Activated CD8-positive, alpha-beta T cell treated with anti-CD3 and anti-CD28 coated beads for 36 hours (primary cell): Measurements from ENCODE around the gene ODF2. TPM values are rescaled to one million over a fixed set of nuclear protein-coding genes. Genes with fewer than 3 reads are reported as not detected.

Source experiments
- ATAC-seq: fragments of 200-7000 bp; cut with Tn5 transposase; one replicate; pipeline ENCODE4 v1.10.0; 2021; ENCODE audit warnings: mild to moderate bottlenecking, moderate library complexity
- CTCF ChIA-PET: fragments of 350-600 bp; sonication (Branson Sonifier 250); formaldehyde crosslinking; loops from one replicate; lab custom pipeline; 2021; ENCODE audit warnings: antibody characterized with exemption; lab: Charles Lee
- POLR2A ChIA-PET: fragments of 350-600 bp; sonication (Branson Sonifier 250); formaldehyde crosslinking; loops from one replicate; lab custom pipeline; 2021; ENCODE audit warnings: antibody characterized with exemption; lab: Charles Lee
- DNase-seq: peaks from one replicate; pipeline ENCODE4 v3.0.0-alpha.2; 2020
- H3K27ac Mint-ChIP-seq: one replicate; pipeline ENCODE4 v1.8.0; 2021; ENCODE audit warnings: mild to moderate bottlenecking, mixed read lengths
- H3K27me3 Mint-ChIP-seq: one replicate; pipeline ENCODE4 v1.8.0; 2021; ENCODE audit warnings: mixed read lengths
- H3K36me3 Mint-ChIP-seq: one replicate; pipeline ENCODE4 v1.8.0; 2021; ENCODE audit warnings: low read depth, mixed read lengths
- H3K4me1 Mint-ChIP-seq: one replicate; pipeline ENCODE4 v1.8.0; 2021; ENCODE audit warnings: low read depth, mixed read lengths
- H3K4me3 Mint-ChIP-seq: one replicate; pipeline ENCODE4 v1.8.0; 2021; ENCODE audit warnings: mild to moderate bottlenecking, moderate library complexity, mixed read lengths
- H3K9me3 Mint-ChIP-seq: one replicate; pipeline ENCODE4 v1.8.0; 2021; ENCODE audit warnings: mixed read lengths
- intact Hi-C: fragments of 100-400 bp; cut with micrococcal nuclease; formaldehyde crosslinking; loops from one replicate; pipeline ENCODE4 v1.10.0; 2022
- total RNA-seq, 2 experiments: library from RNA; stranded (reverse); gene quantifications; one replicate each; pipeline ENCODE4 v1.2.3, GENCODE V29; 2021
- TF ChIP-seq, protein P1 (sequence below): fragments of 200-600 bp; IDR thresholded peaks from one replicate; pipeline ENCODE4 v1.8.0; 2022; ENCODE audit warnings: antibody characterized with exemption, mild to moderate bottlenecking

The ODF2 gene
- total RNA-seq, 2 experiments from 2014 or later, result 79.3 to 83.6 TPM

DNA sequence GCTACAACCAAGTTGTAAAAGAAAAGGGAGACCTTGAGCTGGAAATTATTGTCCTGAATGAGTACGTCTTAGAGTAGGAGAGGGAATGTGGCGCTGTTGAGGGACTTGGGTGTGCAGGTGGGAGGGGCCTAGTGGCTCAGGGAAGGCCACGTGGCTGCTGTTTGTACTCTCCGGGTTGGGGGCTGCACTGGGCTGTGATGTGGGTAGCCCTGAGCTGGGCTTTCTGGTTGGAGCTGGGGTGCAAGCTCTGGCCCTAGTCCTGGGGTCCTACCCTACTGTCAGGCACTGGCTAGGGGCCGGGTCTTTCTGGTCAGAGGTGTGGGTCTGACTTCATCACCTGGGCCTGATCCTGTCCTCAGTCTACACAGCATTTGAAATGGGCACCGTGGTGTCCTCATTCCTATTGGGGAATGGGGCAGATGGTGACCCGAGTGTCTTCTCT is 29.6 kb downstream of the ODF2 start:
- no peak overlapping the region for H3K27ac Mint-ChIP-seq
- peaks cover 52% of the 10 kb centered on the region for H3K36me3 Mint-ChIP-seq
- POLR2A ChIA-PET, result interaction anchor here (1.3 kb wide), 1 partner anchor 10 kb away, joined by 3 read pairs; no protein-coding TSS in a partner anchor

DNA sequence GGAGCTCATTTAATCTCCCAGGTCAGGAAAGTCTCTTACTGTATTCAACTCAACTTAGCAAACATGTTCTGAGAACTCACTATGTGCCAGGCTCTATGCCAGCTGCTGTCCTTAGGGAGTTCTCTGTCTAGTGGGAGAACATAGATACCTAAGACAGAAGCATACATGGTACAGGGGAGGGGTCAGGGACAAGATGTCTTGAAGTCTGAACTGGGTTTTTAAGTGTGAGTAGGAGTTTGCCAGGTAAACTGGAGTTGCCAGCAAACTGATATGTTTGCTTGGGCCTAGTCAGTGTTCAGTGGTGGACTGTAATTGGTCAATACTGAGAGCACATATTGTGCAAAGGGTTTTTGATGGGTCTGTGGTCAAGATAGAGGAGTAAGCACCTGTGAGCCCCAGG is 30.4 kb downstream of the ODF2 start:
- Mint-ChIP-seq H3K9me3 (no peaks in the 10 kb centered on the region), H3K4me3 (no peak overlapping the region), H3K27me3 (no peaks in the 10 kb centered on the region), H3K4me1 (no peaks in the 10 kb centered on the region), H3K27ac (no peak overlapping the region), H3K36me3 (peaks cover 54% of the 10 kb centered on the region)
- ChIA-PET POLR2A (interaction anchor here (1.3 to 1.4 kb wide), 2 partner anchors 10 to 15 kb away, joined by 3 read pairs; no protein-coding TSS in a partner anchor), CTCF (interaction anchor here (2.1 kb wide), 1 partner anchor 48 kb away, joined by 8 read pairs; no protein-coding TSS in a partner anchor)
- DNase-seq, result no peak
- no peak for ATAC-seq
- intact Hi-C loops, result no loop called here
- TF ChIP-seq, protein P1, sequence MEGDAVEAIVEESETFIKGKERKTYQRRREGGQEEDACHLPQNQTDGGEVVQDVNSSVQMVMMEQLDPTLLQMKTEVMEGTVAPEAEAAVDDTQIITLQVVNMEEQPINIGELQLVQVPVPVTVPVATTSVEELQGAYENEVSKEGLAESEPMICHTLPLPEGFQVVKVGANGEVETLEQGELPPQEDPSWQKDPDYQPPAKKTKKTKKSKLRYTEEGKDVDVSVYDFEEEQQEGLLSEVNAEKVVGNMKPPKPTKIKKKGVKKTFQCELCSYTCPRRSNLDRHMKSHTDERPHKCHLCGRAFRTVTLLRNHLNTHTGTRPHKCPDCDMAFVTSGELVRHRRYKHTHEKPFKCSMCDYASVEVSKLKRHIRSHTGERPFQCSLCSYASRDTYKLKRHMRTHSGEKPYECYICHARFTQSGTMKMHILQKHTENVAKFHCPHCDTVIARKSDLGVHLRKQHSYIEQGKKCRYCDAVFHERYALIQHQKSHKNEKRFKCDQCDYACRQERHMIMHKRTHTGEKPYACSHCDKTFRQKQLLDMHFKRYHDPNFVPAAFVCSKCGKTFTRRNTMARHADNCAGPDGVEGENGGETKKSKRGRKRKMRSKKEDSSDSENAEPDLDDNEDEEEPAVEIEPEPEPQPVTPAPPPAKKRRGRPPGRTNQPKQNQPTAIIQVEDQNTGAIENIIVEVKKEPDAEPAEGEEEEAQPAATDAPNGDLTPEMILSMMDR, result no peak

More for the DNA sequence above, 29.6 kb downstream of the ODF2 start:
- no peak for ATAC-seq
- Mint-ChIP-seq H3K4me3 (no peak overlapping the region), H3K27me3 (no peaks in the 10 kb centered on the region), H3K4me1 (no peaks in the 10 kb centered on the region), H3K9me3 (no peaks in the 10 kb centered on the region)
- TF ChIP-seq, protein P1, result no peak
- CTCF ChIA-PET, result interaction anchor here (2.1 kb wide), 1 partner anchor 47 kb away, joined by 8 read pairs; no protein-coding TSS in a partner anchor
- intact Hi-C loops, result no loop called here
- DNase-seq, result no peak

DNA sequence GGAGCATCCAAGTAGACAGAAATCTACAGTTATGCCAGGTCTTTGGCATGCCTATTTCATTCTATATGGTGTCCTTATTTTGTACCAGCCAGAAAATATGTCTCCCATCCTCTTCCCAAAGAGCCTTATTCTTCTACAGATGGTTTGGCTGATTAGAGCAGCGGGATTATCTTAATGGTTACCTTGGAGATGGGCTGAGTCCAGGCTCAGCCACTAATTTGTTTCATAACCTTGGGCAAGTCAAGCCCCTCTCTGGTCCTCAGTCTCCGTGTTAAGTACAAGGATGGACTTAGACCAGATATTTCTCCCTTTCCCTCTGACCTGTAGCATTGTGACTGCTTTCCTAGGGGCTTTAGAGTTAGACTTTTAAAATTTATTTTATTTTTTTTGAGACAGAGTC is 37.6 kb downstream of the ODF2 start:
- POLR2A ChIA-PET, result no interaction called here
- no peak overlapping the region for H3K27ac Mint-ChIP-seq

GRCh38 chr9:128494108-128494745 is 38.4 kb downstream of the ODF2 start:
- Mint-ChIP-seq H3K36me3 (peaks cover 40% of the 10 kb centered on the region), H3K4me3 (no peak overlapping the region), H3K27me3 (no peaks in the 10 kb centered on the region), H3K9me3 (no peaks in the 10 kb centered on the region), H3K27ac (no peak overlapping the region), H3K4me1 (no peaks in the 10 kb centered on the region)
- TF ChIP-seq, protein P1, result no peak
- ChIA-PET POLR2A (no interaction called here), CTCF (no interaction called here)
- intact Hi-C loops, result no loop called here
- DNase-seq (peak; percentile 16), ATAC-seq (no peak)

More for the DNA sequence above, 37.6 kb downstream of the ODF2 start:
- ATAC-seq (no peak), DNase-seq (no peak)
- CTCF ChIA-PET, result no interaction called here
- Mint-ChIP-seq H3K27me3 (no peaks in the 10 kb centered on the region), H3K4me3 (no peak overlapping the region), H3K9me3 (no peaks in the 10 kb centered on the region), H3K4me1 (no peaks in the 10 kb centered on the region), H3K36me3 (peaks cover 38% of the 10 kb centered on the region)
- intact Hi-C loops, result no loop called here
- TF ChIP-seq, protein P1, result no peak

DNA sequence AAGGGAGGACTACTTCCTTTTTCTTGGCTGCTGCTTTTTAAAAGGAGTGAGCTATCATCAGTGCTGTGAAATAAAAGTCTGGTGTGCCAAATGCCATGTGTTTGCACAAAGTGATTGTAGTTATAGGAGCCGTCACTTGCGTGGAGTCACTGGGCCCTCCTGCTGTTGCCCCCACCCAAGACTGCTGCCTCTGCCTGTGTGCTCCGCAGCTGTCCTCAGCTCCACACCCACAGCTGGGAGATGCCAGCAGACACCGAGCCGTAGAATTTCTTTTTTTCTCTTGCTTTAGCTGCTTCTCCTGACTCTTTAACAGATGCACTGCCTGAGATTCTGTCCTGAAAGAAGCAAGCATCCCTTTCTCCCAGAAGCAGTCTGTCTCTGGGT is 38.9 kb downstream of the ODF2 start:
- no peak for DNase-seq
- intact Hi-C loops, result no loop called here
- Mint-ChIP-seq H3K9me3 (no peaks in the 10 kb centered on the region), H3K27ac (no peak overlapping the region), H3K4me1 (no peaks in the 10 kb centered on the region), H3K4me3 (no peak overlapping the region), H3K36me3 (peaks cover 37% of the 10 kb centered on the region), H3K27me3 (no peaks in the 10 kb centered on the region)
- CTCF ChIA-PET, result no interaction called here
- POLR2A ChIA-PET, result no interaction called here
- no peak for ATAC-seq
- TF ChIP-seq, protein P1, result no peak
